Endothelial cell of umbilical vein (primary cell): ENCODE results near the gene LTBP1. TPM values are rescaled to one million over a fixed set of nuclear protein-coding genes. Genes with fewer than 3 reads are reported as not detected.

Source experiments
- BruUV-seq: library from RNA; stranded (reverse); fragments of 400-500 nt; replicated peaks from 2 replicates; lab custom pipeline; 2021; lab: Mats Ljungman, UMichigan
- CTCF ChIA-PET: fragments of 300-600, 350-600 bp; sonication (Branson Sonifier 250); formaldehyde crosslinking; loops from one replicate; lab custom pipeline; 2021; ENCODE audit warnings: antibody characterized with exemption, inconsistent platforms; lab: Charles Lee
- POLR2A ChIA-PET: fragments of 300-600, 350-600 bp; sonication (Branson Sonifier 250); formaldehyde crosslinking; loops from one replicate; lab custom pipeline; 2021; ENCODE audit warnings: antibody characterized with exemption, inconsistent platforms; lab: Charles Lee
- DNase-seq: peaks from one replicate; pipeline ENCODE4 v3.0.0-alpha.2; 2011; ENCODE audit warnings: low read depth, low spot score
- FAIRE-seq: peaks from 2 replicates; lab custom pipeline; 2011; peaks lifted over from hg19 to GRCh38; lab: Jason Lieb, UNC
- H2AFZ ChIP-seq: 2 replicates; pipeline ENCODE4 v1.6.0; 2012; ENCODE audit warnings: low read depth, low read length, control low read depth, inconsistent platforms
- H3K27ac ChIP-seq: 2 replicates; pipeline ENCODE4 v1.5.1; 2011; ENCODE audit warnings: low read depth, mild to moderate bottlenecking, control low read depth, low read length, moderate library complexity; ENCODE audit not compliant: insufficient read depth
- H3K27me3 ChIP-seq, 2 experiments: 2 replicates each; pipeline versions ENCODE4 v1.6.0 to v1.6.1; 2011; ENCODE audit warnings: low read length in 2 of 2, mixed read lengths in 1 of 2; ENCODE audit not compliant: control insufficient read depth in 2 of 2, insufficient read depth in 2 of 2
- H3K36me3 ChIP-seq, 2 experiments: 2 replicates in 1 of 2; 3 replicates in 1 of 2; pipeline ENCODE4 v1.5.1; 2011; ENCODE audit warnings: low read length in 2 of 2, mild to moderate bottlenecking in 1 of 2, moderate library complexity in 1 of 2; ENCODE audit not compliant: control insufficient read depth in 2 of 2, insufficient read depth in 2 of 2; ENCODE audit errors: extremely low read depth in 1 of 2
- H3K4me1 ChIP-seq: 3 replicates; pipeline ENCODE4 v1.5.1; 2011; ENCODE audit warnings: mild to moderate bottlenecking, low read length; ENCODE audit not compliant: control insufficient read depth, insufficient read depth; ENCODE audit errors: extremely low read depth
- H3K4me2 ChIP-seq: 2 replicates; pipeline ENCODE4 v1.6.1; 2011; ENCODE audit warnings: low read length, control low read depth, mixed read lengths; ENCODE audit not compliant: insufficient read depth
- H3K4me3 ChIP-seq, 3 experiments: fragments of 200-600 bp in 1 of 3; sonication (generic), shearing (Covaris generic) in 1 of 3; replicated peaks in 1 of 3; 2 replicates each; pipeline ENCODE4 v1.5.1; 2011 to 2016; ENCODE audit warnings: control low read depth in 3 of 3, low read length in 3 of 3, mild to moderate bottlenecking in 2 of 3, inconsistent platforms in 1 of 3, low read depth in 1 of 3, moderate library complexity in 1 of 3; ENCODE audit not compliant: insufficient read depth in 1 of 3
- H3K79me2 ChIP-seq: 2 replicates; pipeline ENCODE4 v1.6.0; 2012; ENCODE audit warnings: low read length, inconsistent platforms; ENCODE audit not compliant: control insufficient read depth, insufficient read depth
- H3K9ac ChIP-seq: replicated peaks from 2 replicates; pipeline ENCODE3; 2011; ENCODE audit warnings: low read length, control low read depth; ENCODE audit not compliant: insufficient read depth; ENCODE audit errors: extremely low read depth
- H3K9me1 ChIP-seq: replicated peaks from 3 replicates; pipeline ENCODE4 v1.6.0; 2011; ENCODE audit warnings: mild to moderate bottlenecking, low read length; ENCODE audit not compliant: control insufficient read depth, insufficient read depth; ENCODE audit errors: extremely low read depth
- H3K9me3 ChIP-seq: replicated peaks from 2 replicates; pipeline ENCODE4 v1.5.1; 2012; ENCODE audit warnings: low read length, inconsistent platforms; ENCODE audit not compliant: control insufficient read depth, insufficient read depth
- H4K20me1 ChIP-seq: replicated peaks from 2 replicates; pipeline ENCODE3; 2011; ENCODE audit warnings: mild to moderate bottlenecking, low read length; ENCODE audit not compliant: control insufficient read depth, insufficient read depth; ENCODE audit errors: extremely low read depth
- EZH2 ChIP-seq: IDR thresholded peaks from 2 replicates; pipeline ENCODE4 v1.6.1; 2012; ENCODE audit warnings: borderline replicate concordance, low read depth, mild to moderate bottlenecking, moderate library complexity, low read length, inconsistent platforms; ENCODE audit not compliant: severe bottlenecking
- FOS ChIP-seq: IDR thresholded peaks from 2 replicates; pipeline ENCODE4 v1.6.1; 2011; ENCODE audit warnings: mild to moderate bottlenecking, low read length, moderate library complexity, borderline replicate concordance; ENCODE audit not compliant: insufficient read depth
- GATA2 ChIP-seq: IDR thresholded peaks from 2 replicates; pipeline ENCODE4 v1.7.0; 2011; ENCODE audit warnings: low read depth, mild to moderate bottlenecking, moderate library complexity, mixed read lengths, low read length; ENCODE audit not compliant: insufficient read length, insufficient read depth
- JUN ChIP-seq: IDR thresholded peaks from 2 replicates; pipeline ENCODE4 v1.6.1; 2011; ENCODE audit warnings: borderline replicate concordance, low read depth; ENCODE audit not compliant: insufficient read length, insufficient read depth
- MYC ChIP-seq: IDR thresholded peaks from one replicate; pipeline ENCODE4 v1.6.1; 2011; ENCODE audit warnings: mild to moderate bottlenecking, low read depth, low read length
- POLR2A ChIP-seq: IDR thresholded peaks from 2 replicates; pipeline ENCODE4 v1.6.1; 2012; ENCODE audit warnings: low read depth, mild to moderate bottlenecking, control low read depth, low read length
- POLR2AphosphoS5 ChIP-seq: IDR thresholded peaks from 2 replicates; pipeline ENCODE4 v1.6.1; 2012; ENCODE audit warnings: low read depth, mild to moderate bottlenecking, control low read depth, low read length, moderate library complexity; ENCODE audit not compliant: insufficient read depth
- dilution Hi-C: fragments of 300-500 bp; cut with MboI; formaldehyde crosslinking; loops from one replicate; pipeline ENCODE4 v1.15.0; 2019; ENCODE audit warnings: low sequenced_read_pairs; ENCODE audit not compliant: extremely low pct_ligation_motif_present
- intact Hi-C: fragments of 100-400 bp; cut with micrococcal nuclease; formaldehyde crosslinking; loops from one replicate; pipeline ENCODE4 v1.10.0; 2022
- polyA plus RNA-seq, 4 experiments: library from polyadenylated mRNA; depleted of rRNA in 3 of 4; stranded (reverse) in 3 of 4; unstranded in 1 of 4; fragments of >200 nt; gene quantifications; 2 replicates each; pipeline versions ENCODE4 v1.2.1 to v1.2.3, GENCODE V29; 2011 to 2012; ENCODE audit warnings: missing spikeins in 1 of 4
- total RNA-seq: library from RNA; stranded (reverse); gene quantifications from 2 replicates; pipeline ENCODE4 v1.2.3, GENCODE V29; 2021
- TF ChIP-seq, protein P1 (sequence below): IDR thresholded peaks from 2 replicates; pipeline ENCODE4 v1.6.1; 2011; ENCODE audit not compliant: insufficient read depth, insufficient read length

The LTBP1 gene
- total and polyA plus RNA-seq, 2 donors (not counting 3 experiments of a cell fraction or from before 2014, with no cell fraction given) = 57.4 to 68.2 TPM

DNA sequence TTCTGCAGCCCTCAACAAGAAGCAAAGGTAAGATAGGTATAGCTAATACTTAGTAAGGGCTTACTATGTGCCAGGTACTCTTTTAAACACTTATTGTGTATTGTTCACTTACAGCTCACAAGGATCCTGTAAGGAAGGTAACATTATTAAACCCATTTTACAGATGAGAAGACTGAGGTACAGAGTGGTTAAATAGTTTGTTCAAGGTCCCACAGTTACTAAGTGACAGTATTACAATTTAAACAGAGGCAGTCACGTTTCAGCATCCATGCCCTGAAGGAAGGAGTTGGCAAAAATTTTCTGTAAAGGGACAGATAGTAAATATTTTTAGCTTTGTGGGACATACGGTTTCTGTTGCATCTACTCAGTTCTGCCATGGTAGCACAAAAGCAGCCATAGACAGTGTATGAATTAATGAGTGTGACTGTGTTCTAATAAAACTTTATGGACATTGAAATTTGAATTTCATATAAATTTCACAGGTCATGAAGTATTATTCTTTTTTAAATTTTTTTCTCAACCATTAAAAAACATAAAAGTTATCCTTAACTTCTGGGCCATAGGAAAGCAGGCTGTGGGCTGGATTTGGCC lies 75.7 kb downstream of the LTBP1 start:
- TSS peak; percentile 75 for BruUV-seq

More for the DNA sequence above, 75.7 kb downstream of the LTBP1 start:
- TF ChIP-seq MYC = no peak
- TF ChIP-seq GATA2 = no peak
- no peak for TF ChIP-seq FOS
- no peak for TF ChIP-seq POLR2A
- TF ChIP-seq EZH2 = no peak
- no peak for TF ChIP-seq JUN
- TF ChIP-seq POLR2AphosphoS5 = no peak
- TF ChIP-seq, protein P1, sequence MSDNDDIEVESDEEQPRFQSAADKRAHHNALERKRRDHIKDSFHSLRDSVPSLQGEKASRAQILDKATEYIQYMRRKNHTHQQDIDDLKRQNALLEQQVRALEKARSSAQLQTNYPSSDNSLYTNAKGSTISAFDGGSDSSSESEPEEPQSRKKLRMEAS = no peak
- peak overlapping the region; percentile 81 for H3K4me2 ChIP-seq
- H3K4me3 ChIP-seq = peak overlapping the region in 1 of 3 experiments; percentile 18
- dilution Hi-C loops (no loop called here), intact Hi-C loops (loop anchor here (2.0 to 10.0 kb wide), 8 partner anchors 55 to 562 kb away; no protein-coding TSS in a partner anchor)
- ChIA-PET CTCF (interaction anchor here (0.8 to 3.2 kb wide), 6 partner anchors 11 to 561 kb away, joined by 3 to 26 read pairs (median 4); no protein-coding TSS in a partner anchor), POLR2A (interaction anchor here (0.6 to 0.7 kb wide), 2 partner anchors 48 to 49 kb away, joined by 3 to 4 read pairs; no protein-coding TSS in a partner anchor)
- H3K36me3 ChIP-seq = peaks cover 0 to 3% of the 10 kb centered on the region in 2 experiments
- no peaks in the 10 kb centered on the region for H3K9me1 ChIP-seq
- peaks cover 41% of the 10 kb centered on the region for H3K4me1 ChIP-seq
- no peaks in the 10 kb centered on the region for H4K20me1 ChIP-seq
- peaks cover 2% of the 10 kb centered on the region for H3K79me2 ChIP-seq
- DNase-seq = no peak
- H3K27me3 ChIP-seq = no peaks in the 10 kb centered on the region
- peak overlapping the region; percentile 88 for H3K27ac ChIP-seq
- H2AFZ ChIP-seq = no peak overlapping the region
- H3K9me3 ChIP-seq = no peaks in the 10 kb centered on the region
- peak overlapping the region; percentile 77 for H3K9ac ChIP-seq
- FAIRE-seq = no peak
